HG02870 (cell line): ENCODE measurements around the gene SGO1.
"Not testable (repeated sequence)": the region's sequence is repeated elsewhere in the genome, so short reads cannot be mapped to it uniquely, and the experiment has no call there.

Source experiments
- ATAC-seq: cut with Tn5 transposase; IDR thresholded peaks from one replicate; pipeline ENCODE4 v1.9.1; 2021; ENCODE audit warnings: mild to moderate bottlenecking, moderate library complexity; ENCODE audit not compliant: unreplicated experiment

Gene SGO1

GRCh38 chr3:20185679-20186599 lies at the start of gene SGO1:
Gene SGO1 (minus strand): TSS chr3:20186206. CDS start chr3:20184027, 2,179 bp downstream.
- ATAC-seq = peak; percentile 90

DNA sequence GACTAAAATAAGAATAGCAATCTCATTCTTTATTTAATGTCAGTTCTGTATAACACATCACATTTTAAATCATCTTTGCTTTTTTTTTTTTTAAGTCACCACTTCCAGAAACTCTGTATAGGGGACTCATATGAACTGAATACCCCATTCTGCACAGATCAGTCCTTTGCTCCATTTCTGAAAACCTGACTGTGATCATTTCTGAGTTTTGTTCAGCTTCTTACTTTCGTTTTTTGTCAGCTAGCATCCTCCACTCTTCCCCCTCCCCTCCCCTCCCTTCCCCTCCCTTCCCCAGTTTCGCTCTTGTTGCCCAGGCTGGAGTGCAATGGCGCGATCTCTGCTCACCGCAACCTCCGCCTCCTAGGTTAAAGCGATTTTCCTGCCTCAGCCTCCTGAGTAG lies 49.8 kb upstream of the SGO1 start:
- peak; percentile 51 for ATAC-seq

GRCh38 chr3:20232906-20233780 lies 47.1 kb upstream of the SGO1 start:
- no peak for ATAC-seq

GRCh38 chr3:20230954-20231353 lies 44.9 kb upstream of the SGO1 start:
- no peak for ATAC-seq

- no peak for ATAC-seq
These were observed 39.8 kb upstream of the SGO1 start for GRCh38 chr3:20225769-20226168.

GRCh38 chr3:20222274-20222673 lies 36.3 kb upstream of the SGO1 start:
- ATAC-seq = no peak

DNA sequence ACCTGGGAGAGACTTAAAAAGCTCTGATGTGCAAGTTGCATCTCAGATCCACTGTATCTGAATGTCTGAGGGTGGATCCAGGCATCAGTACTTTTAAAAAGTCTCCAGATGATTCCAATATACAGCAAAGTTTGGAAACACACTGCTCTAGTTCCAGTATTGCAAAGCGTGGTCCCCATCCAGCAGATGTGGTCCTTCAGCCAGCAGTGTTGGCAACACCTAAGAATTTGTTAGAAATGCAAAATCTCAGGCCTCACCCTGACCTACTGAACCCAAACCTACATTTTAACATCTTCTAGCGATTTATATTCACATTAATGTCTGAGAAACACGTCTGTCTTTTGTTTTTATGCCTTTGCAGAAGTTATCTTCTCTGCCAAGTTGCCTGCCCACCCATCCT lies 32.2 kb upstream of the SGO1 start:
- no peak for ATAC-seq

- no peak for ATAC-seq
These were observed 29.6 kb upstream of the SGO1 start for GRCh38 chr3:20215636-20216035.

DNA sequence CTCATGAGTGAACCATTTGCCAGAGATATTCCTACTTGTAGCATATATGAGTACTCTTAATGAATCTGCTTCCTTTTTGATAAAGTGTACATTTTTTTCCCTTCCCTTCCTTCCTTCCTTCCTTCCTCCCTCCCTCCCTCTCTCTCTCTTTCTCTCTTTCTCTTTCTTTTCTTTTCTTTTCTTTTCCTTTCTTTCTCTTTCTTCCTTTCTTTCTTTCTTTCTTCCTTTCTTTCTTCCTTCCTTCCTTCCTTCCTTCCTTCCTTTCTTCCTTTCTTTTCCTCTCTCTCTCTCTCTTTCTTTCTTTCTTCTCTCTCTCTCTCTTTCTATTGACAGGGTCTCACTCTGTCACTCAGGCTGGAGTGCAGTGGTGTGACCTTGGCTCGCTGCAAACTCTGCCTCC lies 27.5 kb upstream of the SGO1 start:
- not testable (repeated sequence) for ATAC-seq

DNA sequence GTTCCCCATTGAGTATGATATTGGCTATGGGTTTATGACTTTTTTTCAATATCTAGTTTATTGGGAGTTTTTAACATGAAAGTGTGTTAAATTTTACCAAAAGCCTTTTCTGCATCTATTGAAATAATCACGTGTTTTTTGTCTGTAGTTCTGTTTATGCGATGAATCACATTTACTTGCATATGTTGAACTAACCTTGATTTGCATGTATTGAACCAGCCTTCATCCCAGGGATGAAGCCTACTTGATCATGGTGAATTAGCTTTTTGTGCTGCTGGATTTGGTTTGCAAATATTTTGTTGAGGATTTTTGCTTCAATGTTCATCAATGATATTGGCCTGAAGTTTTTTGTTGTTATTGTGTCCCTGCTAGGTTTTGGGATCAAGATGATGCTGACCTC lies 21.9 kb upstream of the SGO1 start:
- not testable (repeated sequence) for ATAC-seq

DNA sequence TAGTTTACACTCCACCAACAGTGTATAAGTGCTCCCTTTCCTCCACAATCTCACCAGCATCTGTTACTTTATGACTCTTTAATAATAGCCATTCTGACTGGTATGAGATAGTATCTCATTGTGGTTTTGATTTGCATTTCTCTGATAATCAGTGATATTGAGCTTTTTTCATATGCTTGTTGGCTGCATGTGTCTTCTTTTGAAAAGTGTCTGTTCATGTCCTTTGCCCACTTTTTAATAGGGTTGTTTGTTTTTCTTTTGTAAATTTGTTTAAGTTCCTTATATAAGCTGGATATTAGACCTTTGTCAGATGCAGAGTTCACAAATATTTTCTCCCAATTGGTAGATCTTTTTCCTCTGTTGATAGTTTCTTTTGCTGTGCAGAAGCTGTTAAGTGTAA lies 19.9 kb upstream of the SGO1 start:
- ATAC-seq = not testable (repeated sequence)

- no peak for ATAC-seq
These were observed 15.1 kb upstream of the SGO1 start for GRCh38 chr3:20201143-20201542.

GRCh38 chr3:20197775-20198174 lies 11.8 kb upstream of the SGO1 start:
- no peak for ATAC-seq

GRCh38 chr3:20194793-20195460 lies 8.9 kb upstream of the SGO1 start:
- ATAC-seq = no peak

GRCh38 chr3:20190991-20191390 lies 5.0 kb upstream of the SGO1 start:
- ATAC-seq = no peak

DNA sequence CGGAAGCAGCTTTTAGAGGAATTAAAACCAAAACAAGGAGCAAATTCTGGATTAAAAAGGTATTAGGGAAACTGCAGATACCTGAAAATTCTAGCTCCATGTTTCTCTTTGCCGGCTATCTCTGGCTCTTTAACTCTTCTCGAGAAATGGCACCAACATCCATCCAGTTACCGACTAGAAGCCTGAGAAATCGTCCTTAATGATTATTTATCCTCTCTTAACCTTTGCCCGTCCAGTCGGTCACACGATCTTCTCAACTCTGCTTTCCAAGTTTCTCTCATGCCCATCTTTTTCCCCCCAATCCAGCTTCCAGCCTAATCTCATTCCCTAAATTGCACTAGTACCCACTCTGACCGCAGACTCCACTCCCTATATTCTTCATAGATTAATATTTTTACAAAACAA lies 596 bp upstream of the SGO1 start:
- ATAC-seq = no peak

- ATAC-seq = peak; percentile 17
These were observed 701 bp downstream of the SGO1 start for GRCh38 chr3:20185331-20185678.

DNA sequence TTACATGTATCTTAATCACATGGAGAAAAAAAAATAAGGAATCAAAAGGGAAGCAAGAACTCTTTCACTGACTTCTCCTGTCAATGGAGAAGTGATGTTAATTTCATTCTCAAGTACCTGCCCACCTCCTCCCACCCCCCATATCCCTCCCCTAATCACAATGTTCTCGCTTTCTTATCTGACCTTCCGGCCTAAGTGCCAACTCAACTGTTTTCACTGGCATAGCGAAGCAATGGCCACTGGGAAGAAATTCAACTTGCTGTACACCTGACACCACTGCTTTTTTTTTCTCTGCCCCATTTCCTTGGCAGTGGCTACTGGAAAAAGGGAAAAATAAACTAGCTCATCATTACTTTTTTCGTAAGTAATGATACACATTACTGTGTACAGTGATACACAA lies 3.8 kb downstream of the SGO1 start:
- no peak for ATAC-seq

DNA sequence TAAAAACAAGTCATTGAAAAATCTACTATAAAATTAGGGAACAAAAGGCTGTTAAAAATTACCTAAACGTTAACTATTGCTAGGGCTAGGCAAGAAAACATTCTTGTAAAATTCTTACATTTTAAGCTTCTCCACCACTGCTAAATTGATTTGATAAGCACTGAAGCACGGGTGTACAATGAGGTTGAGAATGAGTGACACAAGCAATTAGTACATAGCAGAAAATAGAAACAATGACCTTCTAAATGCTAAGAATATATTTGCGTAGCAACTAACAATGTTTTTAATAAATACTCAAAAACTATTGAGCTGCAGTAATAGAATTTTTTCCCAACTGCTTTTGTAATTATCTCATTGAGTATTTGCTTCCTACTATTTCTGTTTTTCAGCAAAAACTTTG lies 4.7 kb downstream of the SGO1 start:
- ATAC-seq = no peak

GRCh38 chr3:20173844-20174410 lies 12.1 kb downstream of the SGO1 start:
- ATAC-seq = no peak

DNA sequence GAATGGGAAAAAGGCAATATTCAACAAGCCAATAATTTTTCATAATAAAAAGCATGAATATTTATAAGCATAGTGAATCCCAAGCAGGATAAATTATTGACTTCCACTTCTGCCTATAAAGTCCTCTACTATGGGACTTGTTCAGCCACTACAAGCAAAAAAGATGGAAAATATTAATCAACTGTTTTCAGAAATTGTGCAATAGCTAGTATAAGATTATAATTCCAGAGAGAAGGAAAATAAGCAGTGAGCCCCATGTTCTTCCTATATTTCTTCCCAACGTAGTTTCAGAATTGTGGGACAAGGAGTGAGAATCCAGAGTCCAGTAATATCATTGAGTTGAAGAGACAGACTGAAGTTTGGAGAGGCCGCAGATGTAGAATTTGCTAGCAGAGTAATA lies 24.3 kb downstream of the SGO1 start:
- no peak for ATAC-seq
